GM13977 (cell line): ENCODE data around the gene OPHN1.

Experiments
- DNase-seq: peaks from one replicate; pipeline ENCODE4 v3.0.0; 2012; ENCODE audit warnings: low spot score
- CTCF ChIP-seq: IDR thresholded peaks from 2 replicates; pipeline ENCODE4 v1.5.1; 2012; ENCODE audit warnings: mild to moderate bottlenecking, control low read depth; ENCODE audit not compliant: insufficient read depth; ENCODE audit errors: extremely low read depth, missing control alignments
- in situ Hi-C: fragments of 300-500 bp; cut with MboI; formaldehyde crosslinking; loops from one replicate; pipeline ENCODE4 v1.12.0; 2022; ENCODE audit warnings: low sequenced_read_pairs, low pct_unique_long_range_greater_than_20kb, mixed read lengths, inconsistent platforms; ENCODE audit not compliant: unreplicated experiment

Gene OPHN1

GRCh38 chrX:68041110-68041509 lies 392.2 kb downstream of the OPHN1 start:
- in situ Hi-C loops: no loop called here
- TF ChIP-seq CTCF: no peak
- DNase-seq: no peak

- peak; percentile 23 for TF ChIP-seq CTCF
- in situ Hi-C loops: no loop called here
- DNase-seq: no peak
Observed at GRCh38 chrX:68018248-68019203, 414.8 kb downstream of the OPHN1 start.

- no peak for TF ChIP-seq CTCF
- in situ Hi-C loops: no loop called here
- no peak for DNase-seq
Observed at GRCh38 chrX:67998540-67998939, 434.8 kb downstream of the OPHN1 start.
